ENCODE results near the gene TCHP. TPM values are rescaled to one million over a fixed set of nuclear protein-coding genes. Genes with fewer than 3 reads are reported as not detected.

The TCHP gene
- total and polyA plus RNA-seq, 2 of the 13 experiments (the other 11 are each of a cell fraction or from before 2014, with no cell fraction given): 6.7 to 12.2 TPM

DNA sequence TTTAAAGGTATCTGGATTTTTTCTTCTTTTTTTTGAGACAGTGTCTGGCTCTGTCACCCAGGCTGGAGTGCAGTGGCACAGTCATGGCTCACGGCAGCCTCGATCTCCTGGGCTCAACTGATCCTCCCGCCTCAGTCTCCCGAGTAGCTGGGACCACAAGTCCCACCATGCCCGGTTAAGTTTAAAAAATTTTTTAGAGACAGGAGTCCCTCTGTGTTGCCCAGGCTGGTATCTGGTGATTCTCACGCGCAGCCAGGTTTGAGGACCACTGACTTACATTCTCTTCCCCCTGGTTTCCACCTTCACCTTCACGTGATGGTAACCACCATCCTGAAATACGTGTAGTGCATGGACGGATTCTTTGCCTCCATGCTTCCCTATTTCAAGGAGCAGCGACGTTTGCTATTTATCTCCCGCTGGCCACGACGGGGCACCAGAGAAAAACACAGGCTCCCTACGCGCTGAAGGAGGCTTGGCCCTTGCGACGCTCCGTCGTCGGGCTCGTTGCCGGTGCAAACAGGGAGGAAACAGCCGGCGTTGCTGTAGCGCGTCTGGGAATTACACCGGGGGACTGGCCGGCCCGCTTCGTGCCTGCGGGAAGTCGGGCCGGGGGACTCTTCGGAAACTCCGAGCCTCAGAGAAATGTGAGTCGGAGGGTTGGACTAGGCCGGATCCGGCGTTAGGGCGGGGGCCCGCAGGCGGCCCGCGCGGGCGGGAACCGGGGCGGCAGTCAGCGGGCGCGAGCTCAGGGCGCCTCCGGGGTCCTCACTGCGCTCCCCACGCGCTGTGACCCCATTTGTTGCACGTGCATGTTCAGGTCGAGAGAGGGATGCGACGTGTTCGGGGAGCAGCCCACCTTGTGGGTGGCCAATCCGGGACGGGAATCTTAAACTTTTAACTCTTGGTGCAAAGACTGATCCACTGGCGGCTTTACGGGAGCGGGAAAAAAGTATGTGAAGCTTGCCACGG lies at the start of gene TCHP (continued):
- TF ChIP-seq, protein P1, sequence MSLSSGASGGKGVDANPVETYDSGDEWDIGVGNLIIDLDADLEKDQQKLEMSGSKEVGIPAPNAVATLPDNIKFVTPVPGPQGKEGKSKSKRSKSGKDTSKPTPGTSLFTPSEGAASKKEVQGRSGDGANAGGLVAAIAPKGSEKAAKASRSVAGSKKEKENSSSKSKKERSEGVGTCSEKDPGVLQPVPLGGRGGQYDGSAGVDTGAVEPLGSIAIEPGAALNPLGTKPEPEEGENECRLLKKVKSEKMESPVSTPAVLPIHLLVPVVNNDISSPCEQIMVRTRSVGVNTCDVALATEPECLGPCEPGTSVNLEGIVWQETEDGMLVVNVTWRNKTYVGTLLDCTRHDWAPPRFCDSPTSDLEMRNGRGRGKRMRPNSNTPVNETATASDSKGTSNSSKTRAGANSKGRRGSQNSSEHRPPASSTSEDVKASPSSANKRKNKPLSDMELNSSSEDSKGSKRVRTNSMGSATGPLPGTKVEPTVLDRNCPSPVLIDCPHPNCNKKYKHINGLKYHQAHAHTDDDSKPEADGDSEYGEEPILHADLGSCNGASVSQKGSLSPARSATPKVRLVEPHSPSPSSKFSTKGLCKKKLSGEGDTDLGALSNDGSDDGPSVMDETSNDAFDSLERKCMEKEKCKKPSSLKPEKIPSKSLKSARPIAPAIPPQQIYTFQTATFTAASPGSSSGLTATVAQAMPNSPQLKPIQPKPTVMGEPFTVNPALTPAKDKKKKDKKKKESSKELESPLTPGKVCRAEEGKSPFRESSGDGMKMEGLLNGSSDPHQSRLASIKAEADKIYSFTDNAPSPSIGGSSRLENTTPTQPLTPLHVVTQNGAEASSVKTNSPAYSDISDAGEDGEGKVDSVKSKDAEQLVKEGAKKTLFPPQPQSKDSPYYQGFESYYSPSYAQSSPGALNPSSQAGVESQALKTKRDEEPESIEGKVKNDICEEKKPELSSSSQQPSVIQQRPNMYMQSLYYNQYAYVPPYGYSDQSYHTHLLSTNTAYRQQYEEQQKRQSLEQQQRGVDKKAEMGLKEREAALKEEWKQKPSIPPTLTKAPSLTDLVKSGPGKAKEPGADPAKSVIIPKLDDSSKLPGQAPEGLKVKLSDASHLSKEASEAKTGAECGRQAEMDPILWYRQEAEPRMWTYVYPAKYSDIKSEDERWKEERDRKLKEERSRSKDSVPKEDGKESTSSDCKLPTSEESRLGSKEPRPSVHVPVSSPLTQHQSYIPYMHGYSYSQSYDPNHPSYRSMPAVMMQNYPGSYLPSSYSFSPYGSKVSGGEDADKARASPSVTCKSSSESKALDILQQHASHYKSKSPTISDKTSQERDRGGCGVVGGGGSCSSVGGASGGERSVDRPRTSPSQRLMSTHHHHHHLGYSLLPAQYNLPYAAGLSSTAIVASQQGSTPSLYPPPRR (CRISPR knock-in tag; IDR thresholded peaks at IDR 0.05; ENCODE audit: borderline replicate concordance): 0 out of 2 replicates have a peak, but pooled peaks have one; percentile 25
- TF ChIP-seq YY1 (IDR thresholded peaks at IDR 0.05; ENCODE audit: insufficient read depth, insufficient replicate concordance, low read depth, low read length): peak; percentile 72
- peak; percentile 29 for TF ChIP-seq JARID2 (CRISPR knock-in tag; IDR thresholded peaks at IDR 0.05; ENCODE audit: insufficient replicate concordance)
- peak; percentile 64; the same call in 1 of the 2 replicates for TF ChIP-seq ZNF205 (CRISPR knock-in tag; IDR thresholded peaks at IDR 0.05)
- TF ChIP-seq FOXK1 (CRISPR knock-in tag; IDR thresholded peaks at IDR 0.05; ENCODE audit: borderline replicate concordance, low read depth): peak; percentile 86; the same call in 1 of the 2 replicates
- peak; percentile 87; the same call in 1 of the 2 replicates for TF ChIP-seq SNAI1 (CRISPR knock-in tag; IDR thresholded peaks at IDR 0.05; ENCODE audit: borderline replicate concordance)
- peak; percentile 37; the same call in 1 of the 2 replicates for TF ChIP-seq BHLHE40 (IDR thresholded peaks at IDR 0.05; ENCODE audit: low read length)
- TF ChIP-seq, protein P2, sequence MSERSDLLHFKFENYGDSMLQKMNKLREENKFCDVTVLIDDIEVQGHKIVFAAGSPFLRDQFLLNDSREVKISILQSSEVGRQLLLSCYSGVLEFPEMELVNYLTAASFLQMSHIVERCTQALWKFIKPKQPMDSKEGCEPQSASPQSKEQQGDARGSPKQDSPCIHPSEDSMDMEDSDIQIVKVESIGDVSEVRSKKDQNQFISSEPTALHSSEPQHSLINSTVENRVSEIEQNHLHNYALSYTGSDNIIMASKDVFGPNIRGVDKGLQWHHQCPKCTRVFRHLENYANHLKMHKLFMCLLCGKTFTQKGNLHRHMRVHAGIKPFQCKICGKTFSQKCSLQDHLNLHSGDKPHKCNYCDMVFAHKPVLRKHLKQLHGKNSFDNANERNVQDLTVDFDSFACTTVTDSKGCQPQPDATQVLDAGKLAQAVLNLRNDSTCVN (CRISPR knock-in tag; IDR thresholded peaks at IDR 0.05; ENCODE audit: borderline replicate concordance): peak; percentile 74; the same call in 1 of the 2 replicates
- no peak for TF ChIP-seq ZKSCAN1 (IDR thresholded peaks at IDR 0.05; ENCODE audit: low read length)
- TF ChIP-seq, protein P3, sequence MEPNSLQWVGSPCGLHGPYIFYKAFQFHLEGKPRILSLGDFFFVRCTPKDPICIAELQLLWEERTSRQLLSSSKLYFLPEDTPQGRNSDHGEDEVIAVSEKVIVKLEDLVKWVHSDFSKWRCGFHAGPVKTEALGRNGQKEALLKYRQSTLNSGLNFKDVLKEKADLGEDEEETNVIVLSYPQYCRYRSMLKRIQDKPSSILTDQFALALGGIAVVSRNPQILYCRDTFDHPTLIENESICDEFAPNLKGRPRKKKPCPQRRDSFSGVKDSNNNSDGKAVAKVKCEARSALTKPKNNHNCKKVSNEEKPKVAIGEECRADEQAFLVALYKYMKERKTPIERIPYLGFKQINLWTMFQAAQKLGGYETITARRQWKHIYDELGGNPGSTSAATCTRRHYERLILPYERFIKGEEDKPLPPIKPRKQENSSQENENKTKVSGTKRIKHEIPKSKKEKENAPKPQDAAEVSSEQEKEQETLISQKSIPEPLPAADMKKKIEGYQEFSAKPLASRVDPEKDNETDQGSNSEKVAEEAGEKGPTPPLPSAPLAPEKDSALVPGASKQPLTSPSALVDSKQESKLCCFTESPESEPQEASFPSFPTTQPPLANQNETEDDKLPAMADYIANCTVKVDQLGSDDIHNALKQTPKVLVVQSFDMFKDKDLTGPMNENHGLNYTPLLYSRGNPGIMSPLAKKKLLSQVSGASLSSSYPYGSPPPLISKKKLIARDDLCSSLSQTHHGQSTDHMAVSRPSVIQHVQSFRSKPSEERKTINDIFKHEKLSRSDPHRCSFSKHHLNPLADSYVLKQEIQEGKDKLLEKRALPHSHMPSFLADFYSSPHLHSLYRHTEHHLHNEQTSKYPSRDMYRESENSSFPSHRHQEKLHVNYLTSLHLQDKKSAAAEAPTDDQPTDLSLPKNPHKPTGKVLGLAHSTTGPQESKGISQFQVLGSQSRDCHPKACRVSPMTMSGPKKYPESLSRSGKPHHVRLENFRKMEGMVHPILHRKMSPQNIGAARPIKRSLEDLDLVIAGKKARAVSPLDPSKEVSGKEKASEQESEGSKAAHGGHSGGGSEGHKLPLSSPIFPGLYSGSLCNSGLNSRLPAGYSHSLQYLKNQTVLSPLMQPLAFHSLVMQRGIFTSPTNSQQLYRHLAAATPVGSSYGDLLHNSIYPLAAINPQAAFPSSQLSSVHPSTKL (CRISPR knock-in tag; IDR thresholded peaks at IDR 0.05): peak; percentile 63
- TF ChIP-seq, protein P4, sequence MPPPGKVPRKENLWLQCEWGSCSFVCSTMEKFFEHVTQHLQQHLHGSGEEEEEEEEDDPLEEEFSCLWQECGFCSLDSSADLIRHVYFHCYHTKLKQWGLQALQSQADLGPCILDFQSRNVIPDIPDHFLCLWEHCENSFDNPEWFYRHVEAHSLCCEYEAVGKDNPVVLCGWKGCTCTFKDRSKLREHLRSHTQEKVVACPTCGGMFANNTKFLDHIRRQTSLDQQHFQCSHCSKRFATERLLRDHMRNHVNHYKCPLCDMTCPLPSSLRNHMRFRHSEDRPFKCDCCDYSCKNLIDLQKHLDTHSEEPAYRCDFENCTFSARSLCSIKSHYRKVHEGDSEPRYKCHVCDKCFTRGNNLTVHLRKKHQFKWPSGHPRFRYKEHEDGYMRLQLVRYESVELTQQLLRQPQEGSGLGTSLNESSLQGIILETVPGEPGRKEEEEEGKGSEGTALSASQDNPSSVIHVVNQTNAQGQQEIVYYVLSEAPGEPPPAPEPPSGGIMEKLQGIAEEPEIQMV (CRISPR knock-in tag; IDR thresholded peaks at IDR 0.05; ENCODE audit: low read depth): 0 out of 2 replicates have a peak, but pooled peaks have one; percentile 25
- TF ChIP-seq ZNF121 (CRISPR knock-in tag; IDR thresholded peaks at IDR 0.05): peak; percentile 92
- TF ChIP-seq CEBPG (CRISPR knock-in tag; IDR thresholded peaks at IDR 0.05): peak; percentile 44; the same call in 1 of the 2 replicates

Measured in HepG2 (cell line).